ENCODE results near the gene VARS2.

DNA sequence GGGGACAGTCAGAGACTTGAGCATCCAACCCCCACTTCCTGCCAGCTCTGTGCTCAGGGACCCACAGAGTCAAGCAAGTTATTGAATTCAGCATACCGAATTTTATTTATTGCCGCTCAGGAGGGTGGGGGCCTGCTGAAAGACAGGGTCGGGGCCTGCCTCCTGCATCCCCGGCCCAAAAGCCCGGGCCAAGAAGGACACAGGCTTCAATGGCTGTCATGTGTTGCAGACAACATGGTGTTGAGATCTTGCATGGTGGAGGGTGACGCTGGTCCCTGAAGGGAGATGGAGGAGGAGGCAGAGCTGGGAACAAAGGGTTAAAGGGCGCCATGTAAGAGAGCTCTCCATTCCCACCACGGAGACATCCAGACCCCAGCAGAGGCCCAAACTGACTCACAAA is 17.2 kb downstream of the VARS2 start:
- TF ChIP-seq POLR2A (IDR thresholded peaks at IDR 0.05; ENCODE audit: extremely low read depth, insufficient read length) = no peak
- TF ChIP-seq, protein P1, sequence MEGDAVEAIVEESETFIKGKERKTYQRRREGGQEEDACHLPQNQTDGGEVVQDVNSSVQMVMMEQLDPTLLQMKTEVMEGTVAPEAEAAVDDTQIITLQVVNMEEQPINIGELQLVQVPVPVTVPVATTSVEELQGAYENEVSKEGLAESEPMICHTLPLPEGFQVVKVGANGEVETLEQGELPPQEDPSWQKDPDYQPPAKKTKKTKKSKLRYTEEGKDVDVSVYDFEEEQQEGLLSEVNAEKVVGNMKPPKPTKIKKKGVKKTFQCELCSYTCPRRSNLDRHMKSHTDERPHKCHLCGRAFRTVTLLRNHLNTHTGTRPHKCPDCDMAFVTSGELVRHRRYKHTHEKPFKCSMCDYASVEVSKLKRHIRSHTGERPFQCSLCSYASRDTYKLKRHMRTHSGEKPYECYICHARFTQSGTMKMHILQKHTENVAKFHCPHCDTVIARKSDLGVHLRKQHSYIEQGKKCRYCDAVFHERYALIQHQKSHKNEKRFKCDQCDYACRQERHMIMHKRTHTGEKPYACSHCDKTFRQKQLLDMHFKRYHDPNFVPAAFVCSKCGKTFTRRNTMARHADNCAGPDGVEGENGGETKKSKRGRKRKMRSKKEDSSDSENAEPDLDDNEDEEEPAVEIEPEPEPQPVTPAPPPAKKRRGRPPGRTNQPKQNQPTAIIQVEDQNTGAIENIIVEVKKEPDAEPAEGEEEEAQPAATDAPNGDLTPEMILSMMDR (IDR thresholded peaks at IDR 0.05; ENCODE audit: low read depth, low read length) = no peak

Measured in NB4 (cell line).